T1000 (cell line): ENCODE results near the gene PFN3.

Source experiments
- DNase-seq: peaks from one replicate; lab custom pipeline; 2025; ENCODE audit warnings: mixed read lengths; lab: John Stamatoyannopoulos, UW

PFN3 gene

GRCh38 chr5:177359860-177360259 is 40.6 kb downstream of the PFN3 start:
- no peak for DNase-seq

GRCh38 chr5:177359451-177359851 is 41.0 kb downstream of the PFN3 start:
- DNase-seq = no peak

- no peak for DNase-seq
Observed at GRCh38 chr5:177358370-177358819, 42.1 kb downstream of the PFN3 start.

GRCh38 chr5:177357459-177358351 is 42.8 kb downstream of the PFN3 start, which contains the start of gene RGS14:
TSS of gene RGS14 (plus strand) at chr5:177357924. CDS start at chr5:177358025, 101 bp downstream.
- DNase-seq = no peak

GRCh38 chr5:177357146-177357458 is 43.4 kb downstream of the PFN3 start:
- DNase-seq = no peak

GRCh38 chr5:177356746-177357145 is 43.7 kb downstream of the PFN3 start:
- DNase-seq = no peak

GRCh38 chr5:177355868-177356168 is 44.6 kb downstream of the PFN3 start:
- no peak for DNase-seq

- DNase-seq = no peak
Observed at GRCh38 chr5:177355162-177355867, 45.1 kb downstream of the PFN3 start.

- DNase-seq = no peak
Observed at GRCh38 chr5:177354711-177355110, 45.8 kb downstream of the PFN3 start.

GRCh38 chr5:177354256-177354655 is 46.2 kb downstream of the PFN3 start:
- no peak for DNase-seq

GRCh38 chr5:177353093-177353492 is 47.4 kb downstream of the PFN3 start:
- no peak for DNase-seq

- DNase-seq = peak; percentile 90
Observed at GRCh38 chr5:177351392-177352329, 48.8 kb downstream of the PFN3 start, which contains the start of gene LMAN2. TSS of gene LMAN2 (minus strand) at chr5:177351668. CDS start at chr5:177351647, 21 bp downstream.

- DNase-seq = no peak
Observed at GRCh38 chr5:177350776-177351391, 49.6 kb downstream of the PFN3 start.
